Sigmoid colon (tissue), 7 donors: ENCODE measurements around the gene PRRX1. TPM values are rescaled to one million over a fixed set of nuclear protein-coding genes. Genes with fewer than 3 reads are reported as not detected.

ENCODE experiments used
- DNase-seq: peaks from one replicate; pipeline ENCODE4 v3.0.0-alpha.2; 2019
- H3K27ac ChIP-seq, 4 donors: fragments of 200-600 bp; sonication (generic); one replicate each; pipeline ENCODE4 v1.5.1; 2016 to 2019; ENCODE audit warnings: mild to moderate bottlenecking in 1 of 4
- H3K27me3 ChIP-seq, 3 donors: fragments of 200-600 bp; sonication (generic); one replicate each; pipeline ENCODE4 v1.5.1; 2019; ENCODE audit warnings: mild to moderate bottlenecking in 1 of 3
- H3K36me3 ChIP-seq, 4 donors: fragments of 200-600 bp; sonication (generic); one replicate each; pipeline ENCODE4 v1.5.1; 2016 to 2019
- H3K4me1 ChIP-seq, 4 donors: fragments of 200-600 bp; sonication (generic); one replicate each; pipeline ENCODE4 v1.5.1; 2017 to 2019
- H3K4me3 ChIP-seq, 4 donors: fragments of 200-600 bp; sonication (generic); one replicate each; pipeline ENCODE4 v1.5.1; 2017 to 2019; ENCODE audit warnings: mild to moderate bottlenecking in 2 of 4, moderate library complexity in 1 of 4
- H3K9me3 ChIP-seq, 4 donors: fragments of 200-600 bp in 3 of 4; sonication (generic) in 3 of 4; one replicate each; pipeline versions ENCODE4 v1.5.1 to v1.6.1; 2013 to 2019
- CTCF ChIP-seq, 4 experiments: fragments of 450-650 bp in 3 of 4; fragments of 200-600 bp in 1 of 4; IDR thresholded peaks; one replicate each; pipeline ENCODE4 v1.5.1; 2016 to 2019; ENCODE audit warnings: antibody characterized with exemption in 4 of 4, mild to moderate bottlenecking in 3 of 4, moderate library complexity in 2 of 4
- EP300 ChIP-seq, 4 donors: sonication (generic); formaldehyde crosslinking; IDR thresholded peaks; one replicate each; pipeline ENCODE4 v1.6.1; 2017; ENCODE audit warnings: antibody characterized with exemption in 4 of 4
- POLR2A ChIP-seq, 2 donors: fragments of 450-650 bp; IDR thresholded peaks; one replicate each; pipeline ENCODE4 v1.6.1; 2016; ENCODE audit warnings: antibody characterized with exemption in 2 of 2, mild to moderate bottlenecking in 2 of 2, moderate library complexity in 2 of 2
- POLR2AphosphoS5 ChIP-seq, 4 donors: sonication (generic); formaldehyde crosslinking; IDR thresholded peaks; one replicate each; pipeline ENCODE4 v1.6.1; 2017; ENCODE audit warnings: antibody characterized with exemption in 4 of 4
- WGBS, 2 donors: extraction: QIAGEN DNeasy Blood & Tissue Kit; methylation state at CpG; one replicate each; pipeline ENCODE4 v1.1.7; 2013; 5-methylcytosine and 5-hydroxymethylcytosine counted together
- intact Hi-C: fragments of 100-400 bp; cut with DNase I; formaldehyde crosslinking; loops from one replicate; pipeline ENCODE4 v1.15.1; 2023
- polyA plus RNA-seq, 3 donors: library from polyadenylated mRNA; stranded (reverse); fragments of 200-250 nt; gene quantifications; one replicate each; pipeline ENCODE4 v1.2.3, GENCODE V29; 2013
- total RNA-seq, 4 donors: library from RNA; depleted of rRNA; stranded (reverse); fragments of >200 nt; gene quantifications; one replicate each; pipeline ENCODE4 v1.1.0, GENCODE V29; 2016
- donor health status: healthy with polysubstance abuse.
- donor health status: Bipolar disorder and iron deficiency.
- donor health status: healthy.

The PRRX1 gene
- total and polyA plus RNA-seq, 7 donors: 0.46 to 16.6 (median 7.9) TPM

DNA sequence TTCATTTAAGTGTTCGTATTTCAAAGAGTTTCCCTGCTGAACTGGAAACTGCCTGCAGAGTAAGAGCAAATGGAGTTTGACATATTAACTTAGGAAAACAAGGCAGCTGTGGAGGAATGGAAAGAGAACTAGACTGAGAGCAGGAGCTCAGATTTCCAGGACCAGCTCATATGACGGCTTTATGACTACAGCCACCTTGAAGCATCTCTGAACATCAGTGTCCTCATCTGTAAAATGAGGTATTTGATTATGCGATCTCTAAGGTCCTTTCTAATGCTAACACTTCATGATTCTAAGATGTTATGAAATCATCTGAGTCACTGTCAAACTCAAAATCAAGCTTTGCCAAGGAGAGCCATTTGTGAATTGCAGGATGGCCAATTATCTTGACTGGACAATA is 112.3 kb downstream of the PRRX1 start:
- no peaks in the 10 kb centered on the region for H3K9me3 ChIP-seq
- no peaks in the 10 kb centered on the region for H3K4me1 ChIP-seq
- no peak overlapping the region for H3K4me3 ChIP-seq
- H3K36me3 ChIP-seq: no peaks in the 10 kb centered on the region
- TF ChIP-seq POLR2AphosphoS5 (IDR thresholded peaks at IDR 0.05) (no peak), POLR2A (IDR thresholded peaks at IDR 0.05) (no peak), EP300 (IDR thresholded peaks at IDR 0.05) (no peak), CTCF (IDR thresholded peaks at IDR 0.05) (no peak)
- 92 to 93% methylated on average over 3 of the region's 3 CpGs for WGBS, 2 donors
- no peaks in the 10 kb centered on the region for H3K27me3 ChIP-seq
- H3K27ac ChIP-seq: no peak overlapping the region
- intact Hi-C loops: no loop called here
- no peak for DNase-seq

DNA sequence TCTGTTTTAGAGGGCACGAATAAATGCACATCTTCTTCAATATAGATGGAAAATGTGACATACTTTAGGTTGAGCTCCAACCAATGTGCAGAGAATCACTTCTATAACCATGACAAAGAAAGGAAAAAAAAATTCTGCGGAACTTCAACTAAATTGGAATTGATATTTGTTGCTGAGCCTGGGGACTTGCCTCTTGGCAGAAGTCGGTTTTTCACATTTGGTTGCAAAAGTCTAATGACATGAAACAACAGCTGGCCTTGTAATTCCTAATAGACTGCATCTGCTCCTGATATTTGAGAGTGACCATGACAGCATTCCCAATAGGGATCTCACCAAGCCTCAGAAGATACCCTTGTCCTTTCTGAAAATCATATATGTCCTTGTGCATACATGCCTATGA is 112.8 kb downstream of the PRRX1 start:
- 88 to 89% methylated on average over 3 of the region's 3 CpGs for WGBS, 2 donors
- H3K4me3 ChIP-seq: no peak overlapping the region

More for the DNA sequence above, 112.8 kb downstream of the PRRX1 start:
- no peak for DNase-seq
- no peaks in the 10 kb centered on the region for H3K36me3 ChIP-seq
- no peak overlapping the region for H3K27ac ChIP-seq
- H3K9me3 ChIP-seq: no peaks in the 10 kb centered on the region
- H3K4me1 ChIP-seq: no peaks in the 10 kb centered on the region
- H3K27me3 ChIP-seq: no peaks in the 10 kb centered on the region
- intact Hi-C loops: no loop called here
- TF ChIP-seq POLR2AphosphoS5 (IDR thresholded peaks at IDR 0.05) (no peak), POLR2A (IDR thresholded peaks at IDR 0.05) (no peak), CTCF (IDR thresholded peaks at IDR 0.05) (no peak), EP300 (IDR thresholded peaks at IDR 0.05) (no peak)

Other genes with a start within 250 kb of the PRRX1 start
- 10 to 100 TPM in 1 of 4 donors, 1 to 10 TPM in 3; 4.8 to 13.8 (median 7.1) TPM for gene GORAB, start 132.0 kb upstream of the PRRX1 start, total RNA-seq
- gene GORAB, start 132.0 kb upstream of the PRRX1 start, polyA plus RNA-seq: 10 to 100 TPM in 2 of 3 donors, 1 to 10 TPM in 1; 8.8 to 13.8 (median 10.1) TPM